Fibroblast of mammary gland (primary cell): ENCODE results near the gene WHRN.

Experiments
- DNase-seq: peaks from one replicate; pipeline ENCODE4 v3.0.0-alpha.2; 2010; ENCODE audit warnings: low read depth
- H3K4me3 ChIP-seq: 2 replicates; pipeline ENCODE4 v1.5.1; 2011; ENCODE audit warnings: low read depth, mild to moderate bottlenecking, low read length, moderate library complexity; ENCODE audit not compliant: control insufficient read depth
- TF ChIP-seq, protein P1 (sequence below): conservative IDR thresholded peaks from 2 replicates; pipeline ENCODE4 v1.5.1; 2011; ENCODE audit warnings: low read depth, low read length, inconsistent platforms; ENCODE audit not compliant: control insufficient read depth, insufficient read depth

WHRN gene

DNA sequence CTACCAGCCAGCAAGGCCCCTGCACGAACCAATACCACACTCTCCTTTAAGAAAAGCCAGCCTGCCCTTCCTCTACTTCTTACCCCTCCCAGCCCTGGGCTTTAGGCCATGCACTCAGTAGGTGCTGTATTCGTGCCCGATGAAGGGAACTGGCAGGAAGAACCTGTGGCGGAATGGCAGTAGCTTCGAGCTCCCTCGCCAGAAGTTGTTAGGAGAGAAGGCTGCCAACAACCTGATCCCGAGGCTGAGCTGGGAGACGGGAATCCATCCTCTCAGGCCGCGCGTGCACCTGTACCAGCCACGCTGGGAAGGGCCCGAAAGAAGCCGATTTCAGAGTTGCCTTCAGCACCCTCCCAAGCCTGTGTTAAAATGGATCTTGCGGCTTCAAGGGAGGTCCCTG lies 72.2 kb downstream of the WHRN start:
- H3K4me3 ChIP-seq = no peak overlapping the region
- TF ChIP-seq, protein P1, sequence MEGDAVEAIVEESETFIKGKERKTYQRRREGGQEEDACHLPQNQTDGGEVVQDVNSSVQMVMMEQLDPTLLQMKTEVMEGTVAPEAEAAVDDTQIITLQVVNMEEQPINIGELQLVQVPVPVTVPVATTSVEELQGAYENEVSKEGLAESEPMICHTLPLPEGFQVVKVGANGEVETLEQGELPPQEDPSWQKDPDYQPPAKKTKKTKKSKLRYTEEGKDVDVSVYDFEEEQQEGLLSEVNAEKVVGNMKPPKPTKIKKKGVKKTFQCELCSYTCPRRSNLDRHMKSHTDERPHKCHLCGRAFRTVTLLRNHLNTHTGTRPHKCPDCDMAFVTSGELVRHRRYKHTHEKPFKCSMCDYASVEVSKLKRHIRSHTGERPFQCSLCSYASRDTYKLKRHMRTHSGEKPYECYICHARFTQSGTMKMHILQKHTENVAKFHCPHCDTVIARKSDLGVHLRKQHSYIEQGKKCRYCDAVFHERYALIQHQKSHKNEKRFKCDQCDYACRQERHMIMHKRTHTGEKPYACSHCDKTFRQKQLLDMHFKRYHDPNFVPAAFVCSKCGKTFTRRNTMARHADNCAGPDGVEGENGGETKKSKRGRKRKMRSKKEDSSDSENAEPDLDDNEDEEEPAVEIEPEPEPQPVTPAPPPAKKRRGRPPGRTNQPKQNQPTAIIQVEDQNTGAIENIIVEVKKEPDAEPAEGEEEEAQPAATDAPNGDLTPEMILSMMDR = no peak
- no peak for DNase-seq

DNA sequence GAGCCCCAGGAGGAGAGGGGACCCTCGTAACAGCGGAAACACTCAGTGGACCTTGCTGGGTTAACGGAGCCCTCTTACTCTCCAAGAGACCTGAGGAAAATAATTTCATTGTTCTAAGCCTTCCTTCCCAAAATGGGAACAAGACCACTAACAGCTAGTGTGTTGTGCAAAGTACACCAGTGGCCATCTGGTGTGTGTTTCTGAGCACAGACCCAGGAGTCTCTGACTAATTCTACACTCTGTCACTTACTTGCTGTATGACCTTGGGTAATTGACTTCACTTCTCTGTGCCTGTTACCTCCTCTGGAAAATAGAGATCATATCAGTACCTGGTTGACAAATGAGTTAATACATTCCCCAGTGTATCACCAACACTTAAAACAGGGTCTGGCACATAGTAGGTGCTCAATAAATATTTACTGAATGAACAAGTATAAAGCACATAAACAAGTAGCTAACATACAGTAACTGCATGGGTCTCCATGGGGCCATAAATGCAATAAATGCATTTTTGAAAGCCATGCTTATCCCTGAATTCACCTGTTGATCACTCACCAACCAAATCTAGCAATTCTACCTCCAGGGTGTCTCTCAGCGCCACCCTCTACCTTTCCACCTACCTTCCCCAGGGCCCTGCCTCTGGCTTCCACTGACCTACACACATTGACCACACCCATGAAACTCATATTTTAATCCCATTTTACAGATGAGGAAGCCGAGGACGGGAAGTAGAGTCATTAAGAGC lies 72.8 kb downstream of the WHRN start:
- H3K4me3 ChIP-seq = no peak overlapping the region
- TF ChIP-seq, protein P1 = no peak
- DNase-seq = no peak

DNA sequence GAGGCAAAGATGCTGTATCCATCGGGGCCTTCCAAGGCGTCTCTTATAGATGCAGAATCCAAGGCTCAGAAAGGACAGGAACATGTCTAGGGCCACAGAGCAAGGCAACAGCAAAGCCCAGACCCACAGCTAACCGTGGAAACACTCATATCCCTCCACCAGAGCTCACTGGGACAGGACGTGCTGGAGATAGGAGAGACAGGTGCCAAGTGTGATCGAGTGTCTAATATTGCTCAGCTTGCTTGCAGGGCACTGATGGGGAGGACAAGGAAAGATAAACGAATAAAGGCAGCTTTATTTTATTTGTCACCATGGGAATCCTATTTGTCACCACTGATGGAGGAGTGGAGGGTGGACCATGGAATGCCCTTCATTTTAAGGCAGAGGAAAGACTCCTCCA lies 73.5 kb downstream of the WHRN start:
- TF ChIP-seq, protein P1 = no peak
- DNase-seq = no peak
- H3K4me3 ChIP-seq = no peak overlapping the region

DNA sequence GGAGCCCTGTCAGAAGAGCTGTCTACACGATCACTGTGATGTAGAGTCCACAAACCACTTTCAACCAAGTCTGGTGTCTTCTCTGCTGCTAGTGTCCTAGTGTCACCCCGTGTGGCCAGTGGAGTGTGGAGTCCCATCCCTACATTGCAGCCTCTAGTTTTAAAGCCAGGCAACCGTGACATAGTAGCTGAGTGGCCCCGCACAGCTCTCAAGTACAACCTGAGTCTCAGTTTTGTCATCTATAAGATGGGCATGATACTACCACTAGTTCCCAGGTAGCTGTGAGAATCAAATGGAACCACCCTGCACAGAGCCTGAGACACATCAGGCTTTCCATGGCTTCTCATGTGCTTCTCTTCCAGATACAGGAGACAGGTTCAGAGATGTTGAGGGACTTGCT lies 74.3 kb downstream of the WHRN start:
- no peak for DNase-seq
- TF ChIP-seq, protein P1 = no peak
- H3K4me3 ChIP-seq = no peak overlapping the region

DNA sequence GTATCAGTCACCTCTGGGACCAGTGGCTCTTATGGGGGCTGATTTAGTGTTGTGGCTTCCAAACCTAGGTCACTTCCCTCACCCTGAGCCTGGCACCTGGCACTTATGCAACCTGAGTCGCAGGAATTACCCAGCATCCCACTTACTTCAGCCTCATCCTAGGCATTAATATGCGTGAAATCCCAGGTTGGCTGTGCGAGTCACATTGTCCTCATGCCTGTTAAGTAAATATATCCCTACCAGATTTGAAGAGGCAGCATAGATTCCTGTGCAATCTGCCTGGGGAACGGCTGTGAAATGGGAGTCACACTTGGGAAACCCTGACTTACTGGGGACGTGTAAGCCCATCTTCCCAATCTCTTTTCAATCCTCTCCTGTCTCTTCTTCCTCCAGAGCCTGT lies 74.8 kb downstream of the WHRN start:
- DNase-seq = no peak
- TF ChIP-seq, protein P1 = no peak
- H3K4me3 ChIP-seq = no peak overlapping the region

DNA sequence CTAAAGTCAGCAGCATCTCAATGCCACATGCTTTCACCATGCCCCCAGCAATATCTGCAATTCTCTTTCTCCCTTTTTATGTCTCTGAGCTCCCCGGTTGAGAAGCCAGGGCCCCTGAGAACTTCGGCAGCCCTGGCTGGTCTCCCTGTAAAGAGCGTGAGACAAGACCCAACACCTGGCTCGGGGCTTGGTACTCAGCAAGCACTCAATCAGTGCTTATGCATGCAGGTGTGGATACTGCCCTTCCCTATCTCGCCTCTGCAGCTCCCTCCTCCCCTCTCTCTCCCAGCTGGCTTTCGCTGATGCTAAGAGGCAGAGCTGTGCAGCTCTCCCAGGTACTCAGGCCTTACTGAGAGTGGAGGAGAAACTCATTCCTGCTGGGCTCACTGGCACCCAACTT lies 75.8 kb downstream of the WHRN start:
- TF ChIP-seq, protein P1 = no peak
- no peak overlapping the region for H3K4me3 ChIP-seq
- DNase-seq = no peak
